Left lung (tissue), 10 donors: ENCODE measurements around the gene PIK3R5. TPM values are rescaled to one million over a fixed set of nuclear protein-coding genes. Genes with fewer than 3 reads are reported as not detected.
"Not testable (repeated sequence)": the region's sequence is repeated elsewhere in the genome, so short reads cannot be mapped to it uniquely, and the experiment has no call there.

Experiments used
- ATAC-seq: fragments of 200-7000 bp; cut with Tn5 transposase; one replicate; pipeline ENCODE4 v1.9.1; 2020; ENCODE audit warnings: moderate library complexity
- DNase-seq, 4 donors: peaks; one replicate each; pipeline ENCODE4 v3.0.0-alpha.2; 2013 to 2020
- H3K27ac ChIP-seq, 2 donors: fragments of 200-600 bp; sonication (generic) in 1 of 2; one replicate each; pipeline versions ENCODE4 v1.5.0 to v1.8.0; 2020 to 2021
- H3K27me3 ChIP-seq, 2 donors: fragments of 200-600 bp; sonication (generic) in 1 of 2; one replicate each; pipeline versions ENCODE4 v1.5.0 to v1.8.0; 2020 to 2021
- H3K36me3 ChIP-seq, 2 donors: fragments of 200-600 bp; sonication (generic) in 1 of 2; one replicate each; pipeline versions ENCODE4 v1.5.0 to v1.8.0; 2020 to 2021
- H3K4me1 ChIP-seq, 2 donors: fragments of 200-600 bp; one replicate each; pipeline ENCODE4 v1.8.0; 2021
- H3K4me3 ChIP-seq, 2 donors: fragments of 200-600 bp; sonication (generic) in 1 of 2; one replicate each; pipeline versions ENCODE4 v1.5.0 to v1.8.0; 2020 to 2021; ENCODE audit warnings: mild to moderate bottlenecking in 1 of 2
- H3K9me3 ChIP-seq, 2 donors: fragments of 200-600 bp; sonication (generic) in 1 of 2; one replicate each; pipeline versions ENCODE4 v1.5.0 to v1.8.0; 2020 to 2021
- CTCF ChIP-seq, 2 donors: fragments of 200-600 bp; sonication (generic) in 1 of 2; IDR thresholded peaks; one replicate each; pipeline versions ENCODE4 v1.5.0 to v1.8.0; 2021; ENCODE audit warnings: antibody characterized with exemption in 2 of 2
- intact Hi-C, 2 donors: fragments of 100-400 bp; cut with DNase I; formaldehyde crosslinking; loops; one replicate each; pipeline versions ENCODE4 v1.11.2 to v1.14.2; 2022
- polyA plus RNA-seq, 6 donors: library from polyadenylated mRNA; unstranded; fragments of 120-200 nt; gene quantifications; one replicate each; pipeline ENCODE4 v1.2.1, GENCODE V29; 2013; ENCODE audit not compliant: insufficient read length in 6 of 6
- total RNA-seq, 2 donors: library from RNA; stranded (reverse); fragmentation: NEBNext Ultra II Directional; extraction: Animal tissue kit (Norgen Biotek cat#: 25700); gene quantifications; one replicate each; pipeline ENCODE4 v1.2.1, GENCODE V29; 2021
- donor health status: DM: no; HTN: yes; CAD: no.
- donor health status: DM: no; HTN: no; CAD: no.

Gene PIK3R5
- total and polyA plus RNA-seq, 8 donors = 1.1 to 84.8 (median 2.0) TPM

DNA sequence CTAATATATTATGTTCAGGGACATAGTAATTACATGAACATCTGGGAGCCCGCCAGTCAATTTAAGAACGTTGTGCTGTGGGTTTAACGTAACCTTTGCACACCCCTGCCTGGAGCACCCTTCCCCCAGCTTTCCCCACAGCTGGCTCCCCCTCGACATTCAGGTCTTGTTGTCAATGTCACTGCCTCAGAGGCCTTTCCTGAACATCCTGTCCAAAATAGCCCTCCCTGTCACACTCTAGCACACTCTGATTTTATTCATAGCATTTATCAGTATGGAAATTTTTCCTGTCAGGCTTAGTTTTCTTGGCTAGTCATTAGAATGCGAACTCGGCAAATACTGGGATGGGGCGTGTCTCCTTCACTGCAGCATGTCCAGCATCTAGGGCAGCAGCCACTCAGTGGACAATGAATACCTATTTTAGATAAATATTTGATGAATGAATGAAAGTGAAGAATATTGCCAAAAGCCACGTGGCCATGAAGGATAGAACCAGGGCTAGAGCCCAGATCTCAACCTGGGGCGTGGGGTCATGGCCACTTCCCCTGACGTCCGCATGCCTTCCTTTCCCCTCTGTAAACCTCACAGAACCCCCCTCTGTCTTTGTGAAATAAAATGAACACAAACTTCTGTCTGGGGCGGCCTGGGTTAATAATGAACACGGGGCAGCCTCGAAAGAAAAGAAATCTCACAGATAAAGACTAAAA is 108.5 kb downstream of the PIK3R5 start:
- DNase-seq (no peak), ATAC-seq (no peak)
- no peak overlapping the region for H3K27ac ChIP-seq
- H3K9me3 ChIP-seq = no peaks in the 10 kb centered on the region
- intact Hi-C loops = no loop called here
- TF ChIP-seq CTCF (IDR thresholded peaks at IDR 0.05) = no peak
- H3K4me1 ChIP-seq = peaks cover 0 to 51% of the 10 kb centered on the region in 2 donors
- no peak overlapping the region for H3K4me3 ChIP-seq
- peaks cover 0 to 39% of the 10 kb centered on the region in 2 donors for H3K27me3 ChIP-seq
- H3K36me3 ChIP-seq = no peaks in the 10 kb centered on the region

GRCh38 chr17:8856205-8856603 is 109.3 kb downstream of the PIK3R5 start:
- H3K9me3 ChIP-seq, H3K36me3 ChIP-seq, H3K27ac ChIP-seq, intact Hi-C loops, DNase-seq, ATAC-seq, H3K4me3 ChIP-seq: not testable (repeated sequence)
- Histone ChIP-seq H3K27me3 (peaks cover 0 to 39% of the 10 kb centered on the region in 2 donors), H3K4me1 (peaks cover 0 to 43% of the 10 kb centered on the region in 2 donors)

DNA sequence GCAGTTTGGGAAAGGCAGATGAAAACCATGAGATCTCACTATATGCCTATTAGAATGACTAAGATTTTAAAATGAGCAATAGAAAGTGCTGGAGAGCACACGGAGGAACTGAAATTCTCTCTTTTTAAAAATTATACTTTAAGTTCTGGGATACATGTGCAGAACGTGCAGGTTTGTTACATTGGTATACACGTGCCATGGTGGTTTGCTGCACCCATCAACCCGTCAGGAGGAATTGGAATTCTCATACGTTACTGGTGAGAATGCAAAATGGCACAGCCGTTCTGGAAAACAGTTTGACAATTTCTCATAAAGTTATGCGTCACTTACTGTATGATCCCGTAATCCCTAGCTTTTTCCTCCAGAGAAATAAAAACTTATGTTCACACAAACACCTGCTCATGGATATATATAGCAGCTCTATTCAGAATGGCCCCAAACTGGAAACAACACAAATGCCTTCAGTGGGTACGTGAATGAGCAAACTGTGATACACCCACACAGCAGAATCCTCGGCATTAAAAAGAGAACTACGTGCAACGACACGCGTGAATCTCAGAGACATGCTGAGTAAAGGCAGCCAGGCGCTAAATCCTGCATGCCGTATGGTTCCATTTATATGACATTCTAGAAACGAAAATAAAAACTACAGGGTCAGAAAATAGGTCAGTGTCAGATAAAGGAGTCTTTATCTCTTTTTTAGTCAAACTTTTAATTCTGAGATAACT is 109.9 kb downstream of the PIK3R5 start:
- TF ChIP-seq CTCF (IDR thresholded peaks at IDR 0.05) = no peak
- intact Hi-C loops = no loop called here

DNA sequence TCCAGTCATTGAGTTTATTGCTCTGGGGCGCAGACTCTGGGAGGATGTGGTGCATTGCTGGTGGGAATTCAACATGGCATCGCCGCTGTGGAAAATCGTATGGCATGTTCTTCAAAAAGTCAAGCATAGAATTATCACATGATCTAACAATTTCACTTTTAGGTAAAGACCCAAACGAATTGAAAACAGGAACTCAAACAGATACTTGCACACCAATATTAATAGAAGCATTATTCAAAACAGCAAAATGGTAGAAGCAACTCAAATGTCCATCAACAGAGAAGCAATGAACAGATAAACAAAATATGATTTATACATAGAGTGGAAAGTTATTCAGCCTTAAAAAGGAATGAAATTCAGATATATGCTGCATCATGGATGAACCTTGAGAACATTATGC is 113.9 kb downstream of the PIK3R5 start:
- H3K27me3 ChIP-seq = peaks cover 0 to 32% of the 10 kb centered on the region in 2 donors
- no peak for TF ChIP-seq CTCF (IDR thresholded peaks at IDR 0.05)
- no peaks in the 10 kb centered on the region for H3K36me3 ChIP-seq
- H3K9me3 ChIP-seq = no peaks in the 10 kb centered on the region
- ATAC-seq = no peak
- no peak overlapping the region for H3K4me3 ChIP-seq
- DNase-seq = no peak
- no peaks in the 10 kb centered on the region for H3K4me1 ChIP-seq
- intact Hi-C loops = no loop called here
- no peak overlapping the region for H3K27ac ChIP-seq

More for the DNA sequence above, 109.9 kb downstream of the PIK3R5 start:
- Histone ChIP-seq H3K9me3 (no peaks in the 10 kb centered on the region), H3K27ac (no peak overlapping the region), H3K27me3 (peaks cover 0 to 39% of the 10 kb centered on the region in 2 donors), H3K36me3 (no peaks in the 10 kb centered on the region), H3K4me1 (peaks cover 0 to 37% of the 10 kb centered on the region in 2 donors), H3K4me3 (no peak overlapping the region)
- DNase-seq (no peak), ATAC-seq (no peak)

- H3K4me3 ChIP-seq = no peak overlapping the region
Observed at GRCh38 chr17:8849311-8850041, 116.0 kb downstream of the PIK3R5 start.

More at GRCh38 chr17:8849311-8850041, 116.0 kb downstream of the PIK3R5 start:
- Histone ChIP-seq H3K9me3 (no peaks in the 10 kb centered on the region), H3K27me3 (peaks cover 0 to 26% of the 10 kb centered on the region in 2 donors), H3K4me1 (no peaks in the 10 kb centered on the region), H3K27ac (no peak overlapping the region), H3K36me3 (no peaks in the 10 kb centered on the region)
- ATAC-seq (no peak), DNase-seq (no peak)
- intact Hi-C loops = no loop called here
- no peak for TF ChIP-seq CTCF (IDR thresholded peaks at IDR 0.05)
